ENCODE measurements around the gene ETNK2.

DNA sequence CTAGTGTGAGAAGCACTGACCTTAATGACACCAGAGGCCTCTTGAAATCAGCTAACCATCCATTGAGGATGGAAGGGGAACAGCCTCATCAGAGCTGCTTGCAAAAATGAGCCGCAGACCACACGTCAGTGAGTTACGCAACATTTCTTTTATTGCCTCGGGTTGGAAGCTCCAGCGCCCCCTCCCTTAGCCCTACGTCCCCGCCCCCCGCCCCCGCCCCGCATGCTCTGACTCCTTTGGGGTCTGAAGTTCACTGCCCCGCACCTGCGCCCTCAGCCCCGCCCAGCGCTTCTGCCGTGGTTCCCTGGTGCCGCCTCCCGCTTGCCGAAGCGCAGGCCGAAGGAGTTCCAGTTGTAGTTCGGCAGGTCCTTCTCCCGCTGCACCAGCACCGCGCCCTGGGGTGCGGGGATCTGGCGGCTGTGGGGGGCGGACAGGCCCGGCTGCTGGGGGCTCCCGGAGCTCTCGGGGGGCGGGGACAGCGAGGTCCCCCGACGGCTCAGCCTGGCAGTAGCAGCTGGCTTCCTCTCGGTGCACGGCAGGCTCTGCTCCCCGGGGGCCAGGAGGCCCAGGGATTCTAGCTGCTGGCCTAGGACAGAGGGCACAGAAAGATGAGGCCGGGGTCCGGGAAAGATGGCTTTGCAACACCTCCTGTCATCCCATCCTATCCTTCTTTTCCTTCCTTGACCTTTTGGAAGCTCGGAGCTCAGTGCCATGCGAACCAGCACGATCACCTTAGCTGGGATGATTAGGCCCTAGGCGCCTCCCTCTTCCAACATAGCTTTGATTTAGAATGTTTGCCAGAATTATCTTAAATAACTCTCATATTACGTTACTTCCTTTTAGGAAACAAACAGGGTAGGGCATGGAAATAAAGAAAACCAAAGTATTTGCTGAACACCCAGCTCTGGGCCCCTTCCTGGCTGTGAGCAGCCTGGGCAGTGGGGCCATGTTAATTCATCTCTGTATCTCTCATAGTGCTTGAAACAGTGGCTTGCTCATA lies 38.7 kb upstream of the ETNK2 start:
- TF ChIP-seq, protein P1, sequence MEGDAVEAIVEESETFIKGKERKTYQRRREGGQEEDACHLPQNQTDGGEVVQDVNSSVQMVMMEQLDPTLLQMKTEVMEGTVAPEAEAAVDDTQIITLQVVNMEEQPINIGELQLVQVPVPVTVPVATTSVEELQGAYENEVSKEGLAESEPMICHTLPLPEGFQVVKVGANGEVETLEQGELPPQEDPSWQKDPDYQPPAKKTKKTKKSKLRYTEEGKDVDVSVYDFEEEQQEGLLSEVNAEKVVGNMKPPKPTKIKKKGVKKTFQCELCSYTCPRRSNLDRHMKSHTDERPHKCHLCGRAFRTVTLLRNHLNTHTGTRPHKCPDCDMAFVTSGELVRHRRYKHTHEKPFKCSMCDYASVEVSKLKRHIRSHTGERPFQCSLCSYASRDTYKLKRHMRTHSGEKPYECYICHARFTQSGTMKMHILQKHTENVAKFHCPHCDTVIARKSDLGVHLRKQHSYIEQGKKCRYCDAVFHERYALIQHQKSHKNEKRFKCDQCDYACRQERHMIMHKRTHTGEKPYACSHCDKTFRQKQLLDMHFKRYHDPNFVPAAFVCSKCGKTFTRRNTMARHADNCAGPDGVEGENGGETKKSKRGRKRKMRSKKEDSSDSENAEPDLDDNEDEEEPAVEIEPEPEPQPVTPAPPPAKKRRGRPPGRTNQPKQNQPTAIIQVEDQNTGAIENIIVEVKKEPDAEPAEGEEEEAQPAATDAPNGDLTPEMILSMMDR (IDR thresholded peaks at IDR 0.05): no peak
- no peak for TF ChIP-seq POLR2A (IDR thresholded peaks at IDR 0.05)

All from uterus (tissue), 2 donors.